WTC11 (cell line): ENCODE data around the gene EMD. TPM values are rescaled to one million over a fixed set of nuclear protein-coding genes. Genes with fewer than 3 reads are reported as not detected.

Experiments
- ATAC-seq: fragments of 200-7000 bp; cut with Tn5 transposase; 2 replicates; pipeline ENCODE4 v1.10.0; 2021; ENCODE audit warnings: mild to moderate bottlenecking, moderate library complexity
- CTCF ChIA-PET: fragments of 300-600 bp; sonication (Branson Sonifier 250); formaldehyde crosslinking; loops from one replicate; lab custom pipeline; 2021; ENCODE audit warnings: antibody characterized with exemption; lab: Charles Lee
- POLR2A ChIA-PET: fragments of 350-600 bp; sonication (Branson Sonifier 250); formaldehyde crosslinking; loops from one replicate; lab custom pipeline; 2021; ENCODE audit warnings: antibody characterized with exemption; lab: Charles Lee
- DNase-seq: peaks from one replicate; pipeline ENCODE4 v3.0.0; 2021; ENCODE audit warnings: low spot score
- H3K27ac Mint-ChIP-seq: 2 replicates; pipeline ENCODE4 v1.8.0; 2021; ENCODE audit warnings: mixed read lengths
- H3K27me3 Mint-ChIP-seq: 2 replicates; pipeline ENCODE4 v1.8.0; 2021; ENCODE audit warnings: low read depth, mild to moderate bottlenecking, moderate library complexity, mixed read lengths
- H3K36me3 Mint-ChIP-seq: 2 replicates; pipeline ENCODE4 v1.8.0; 2021; ENCODE audit warnings: mixed read lengths
- H3K4me1 Mint-ChIP-seq: 2 replicates; pipeline ENCODE4 v1.8.0; 2022; ENCODE audit warnings: mixed read lengths
- H3K4me3 Mint-ChIP-seq: 2 replicates; pipeline ENCODE4 v1.8.0; 2021; ENCODE audit warnings: mild to moderate bottlenecking, moderate library complexity, mixed read lengths
- H3K9me3 Mint-ChIP-seq: 2 replicates; pipeline ENCODE4 v1.8.0; 2021; ENCODE audit warnings: mixed read lengths
- ARID4B ChIP-seq: sonication (generic); formaldehyde crosslinking; IDR thresholded peaks from 2 replicates; pipeline ENCODE4 v1.8.0; 2023; ENCODE audit warnings: missing genetic modification reagents, mild to moderate bottlenecking, borderline replicate concordance
- CBFB ChIP-seq: sonication (generic); formaldehyde crosslinking; IDR thresholded peaks from 2 replicates; pipeline ENCODE4 v1.8.1; 2022; ENCODE audit warnings: mild to moderate bottlenecking, low read depth, missing genetic modification reagents
- CTCF ChIP-seq: fragments of 200-600 bp; IDR thresholded peaks from 2 replicates; pipeline ENCODE4 v1.8.0; 2022; ENCODE audit warnings: antibody characterized with exemption
- E2F5 ChIP-seq: sonication (generic); formaldehyde crosslinking; IDR thresholded peaks from 2 replicates; pipeline ENCODE4 v1.8.1; 2022; ENCODE audit warnings: mild to moderate bottlenecking, moderate library complexity, missing genetic modification reagents
- ELF4 ChIP-seq: sonication (generic); formaldehyde crosslinking; IDR thresholded peaks from 2 replicates; pipeline ENCODE4 v1.8.1; 2022; ENCODE audit warnings: low read depth, mild to moderate bottlenecking, moderate library complexity, missing genetic modification reagents
- FOXK1 ChIP-seq: sonication (generic); formaldehyde crosslinking; IDR thresholded peaks from 2 replicates; pipeline ENCODE4 v1.8.0; 2022; ENCODE audit warnings: mild to moderate bottlenecking, moderate library complexity, missing genetic modification reagents
- FOXP4 ChIP-seq: sonication (generic); formaldehyde crosslinking; IDR thresholded peaks from 2 replicates; pipeline ENCODE4 v1.8.0; 2022; ENCODE audit warnings: mild to moderate bottlenecking, missing genetic modification reagents
- IRF2 ChIP-seq: sonication (generic); formaldehyde crosslinking; IDR thresholded peaks from 2 replicates; pipeline ENCODE4 v1.8.0; 2022; ENCODE audit warnings: low read depth, missing genetic modification reagents, borderline replicate concordance
- MAX ChIP-seq: sonication (generic); formaldehyde crosslinking; IDR thresholded peaks from 2 replicates; pipeline ENCODE4 v1.8.0; 2022; ENCODE audit warnings: mild to moderate bottlenecking, missing genetic modification reagents
- MYBL2 ChIP-seq: sonication (generic); formaldehyde crosslinking; IDR thresholded peaks from 2 replicates; pipeline ENCODE4 v1.8.1; 2023; ENCODE audit warnings: mild to moderate bottlenecking, moderate library complexity, missing genetic modification reagents
- PRDM15 ChIP-seq: sonication (generic); formaldehyde crosslinking; IDR thresholded peaks from 2 replicates; pipeline ENCODE4 v1.8.0; 2022; ENCODE audit warnings: missing genetic modification reagents
- SMAD4 ChIP-seq: sonication (generic); formaldehyde crosslinking; IDR thresholded peaks from 2 replicates; pipeline ENCODE4 v1.8.0; 2022; ENCODE audit warnings: mild to moderate bottlenecking, missing genetic modification reagents
- STAT6 ChIP-seq: sonication (generic); formaldehyde crosslinking; conservative IDR thresholded peaks from 2 replicates; pipeline ENCODE4 v1.8.1; 2023; ENCODE audit warnings: mild to moderate bottlenecking, low read depth, missing genetic modification reagents, moderate library complexity
- TEAD1 ChIP-seq: sonication (generic); formaldehyde crosslinking; IDR thresholded peaks from 2 replicates; pipeline ENCODE4 v1.8.0; 2022; ENCODE audit warnings: mild to moderate bottlenecking, missing genetic modification reagents
- ZNF263 ChIP-seq: sonication (generic); formaldehyde crosslinking; IDR thresholded peaks from 2 replicates; pipeline ENCODE4 v1.8.1; 2022; ENCODE audit warnings: low read depth, mild to moderate bottlenecking, moderate library complexity, missing genetic modification reagents
- ZNF416 ChIP-seq: fragments of 250-450 bp; sonication (Bioruptor Pico); IDR thresholded peaks from 2 replicates; pipeline ENCODE4 v1.9.0; 2021; ENCODE audit warnings: mild to moderate bottlenecking, inconsistent platforms
- ZNF423 ChIP-seq: fragments of 250-450 bp; sonication (Bioruptor Pico); IDR thresholded peaks from 2 replicates; pipeline ENCODE4 v2.1.2; 2022; ENCODE audit warnings: mild to moderate bottlenecking, moderate library complexity
- total RNA-seq: library from RNA; stranded (reverse); gene quantifications from 3 replicates; pipeline ENCODE4 v1.2.3, GENCODE V29; 2021

EMD gene
- total RNA-seq, 1 experiment from 2014 or later, result 78.3 TPM

- no peak for TF ChIP-seq STAT6 (CRISPR knock-in tag)
- TF ChIP-seq, all 79 proteins: peak for 0
Observed at GRCh38 chrX:154372612-154373022, 6.5 kb upstream of the EMD start (continued).

GRCh38 chrX:154373340-154374306 lies 5.5 kb upstream of the EMD start:
- POLR2A ChIA-PET, result interaction anchor here (0.7 to 2.0 kb wide), 9 partner anchors 8 to 117 kb away, joined by 3 to 10 read pairs (median 4); partner anchors contain the start of genes RPL10 and SLC10A3
- ATAC-seq (peak; percentile 25), DNase-seq (peak; percentile 79)
- H3K36me3 Mint-ChIP-seq, result peaks cover 5% of the 10 kb centered on the region
- peak overlapping the region; percentile 55 for H3K4me3 Mint-ChIP-seq
- peaks cover 11% of the 10 kb centered on the region for H3K27me3 Mint-ChIP-seq
- CTCF ChIA-PET, result interaction anchor here (0.5 to 3.0 kb wide), 29 partner anchors 9 to 426 kb away, joined by 3 to 43 read pairs (median 4); partner anchors contain the start of genes ATP6AP1, DNASE1L1, IKBKG and PLXNA3
- no peaks in the 10 kb centered on the region for H3K9me3 Mint-ChIP-seq
- peaks cover 6% of the 10 kb centered on the region for H3K4me1 Mint-ChIP-seq
- no peak overlapping the region for H3K27ac Mint-ChIP-seq
- TF ChIP-seq ZNF423 (CRISPR knock-in tag), result 0 out of 2 replicates have a peak, but pooled peaks have one; percentile 15
- 0 out of 2 replicates have a peak, but pooled peaks have one; percentile 53 for TF ChIP-seq TEAD1 (CRISPR knock-in tag)
- no peak for TF ChIP-seq ELF4 (CRISPR knock-in tag)
- peak; percentile 28; the same call in 1 of the 2 replicates for TF ChIP-seq CTCF
- TF ChIP-seq FOXK1 (CRISPR knock-in tag), result no peak
- TF ChIP-seq ZNF416 (CRISPR knock-in tag), result no peak
- TF ChIP-seq SMAD4 (CRISPR knock-in tag), result no peak
- no peak for TF ChIP-seq MYBL2
- no peak for TF ChIP-seq IRF2 (CRISPR knock-in tag)
- no peak for TF ChIP-seq PRDM15 (CRISPR knock-in tag)
- TF ChIP-seq E2F5 (CRISPR knock-in tag), result no peak
- no peak for TF ChIP-seq ZNF263 (CRISPR knock-in tag)
- TF ChIP-seq ARID4B (CRISPR knock-in tag), result 0 out of 2 replicates have a peak, but pooled peaks have one; percentile 51
- 0 out of 2 replicates have a peak, but pooled peaks have one; percentile 28 for TF ChIP-seq FOXP4 (CRISPR knock-in tag)
- peak; percentile 54; the same call in 1 of the 2 replicates for TF ChIP-seq MAX (CRISPR knock-in tag)
- TF ChIP-seq CBFB (CRISPR knock-in tag), result no peak
